HG03432 (cell line): ENCODE results near the gene DOCK4.

Source experiments
- ATAC-seq: cut with Tn5 transposase; IDR thresholded peaks from one replicate; pipeline ENCODE4 v1.9.1; 2021; ENCODE audit warnings: mild to moderate bottlenecking, moderate library complexity; ENCODE audit not compliant: unreplicated experiment

Gene DOCK4

DNA sequence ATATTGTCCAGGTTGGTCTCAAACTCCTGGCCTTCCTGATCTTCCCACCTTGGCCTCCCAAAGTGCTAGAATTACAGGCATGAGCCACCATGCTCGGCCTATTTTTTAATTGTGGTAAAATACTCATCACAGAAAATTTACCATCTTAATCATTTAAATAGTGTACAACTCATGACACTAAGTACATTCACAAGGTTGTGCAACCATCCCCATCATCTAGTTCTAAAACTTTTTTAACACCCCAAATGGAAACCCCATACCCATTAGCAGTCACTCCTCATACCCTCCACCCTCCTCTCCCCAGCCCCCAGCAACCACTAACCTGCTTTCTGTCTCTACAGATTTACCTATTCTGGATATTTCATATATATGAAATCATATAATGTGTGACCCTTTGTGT is 90.3 kb downstream of the DOCK4 start:
- ATAC-seq: no peak

- ATAC-seq: no peak
Measured at GRCh38 chr7:112113913-112114575, 92.2 kb downstream of the DOCK4 start.

GRCh38 chr7:112112822-112113255 is 93.4 kb downstream of the DOCK4 start:
- ATAC-seq: no peak

DNA sequence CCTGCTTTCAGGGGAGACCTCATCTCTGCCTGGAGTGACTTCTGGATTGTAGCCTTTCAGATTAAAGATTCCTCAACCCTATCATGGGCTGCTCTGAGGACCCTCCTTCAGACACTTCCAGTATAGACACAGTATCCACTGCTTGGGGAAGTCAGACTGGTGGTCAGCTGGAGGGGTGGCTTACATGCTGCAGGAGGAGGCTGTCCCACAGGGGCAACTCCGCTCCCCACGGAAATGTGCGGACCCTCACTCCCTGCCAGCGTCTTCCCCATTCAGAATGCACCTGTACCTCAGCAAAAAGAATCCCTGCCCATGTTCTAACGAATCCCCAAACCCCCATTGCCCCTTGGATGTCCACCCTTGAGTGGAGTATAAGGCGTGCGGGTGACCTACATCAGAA is 95.5 kb downstream of the DOCK4 start:
- no peak for ATAC-seq

DNA sequence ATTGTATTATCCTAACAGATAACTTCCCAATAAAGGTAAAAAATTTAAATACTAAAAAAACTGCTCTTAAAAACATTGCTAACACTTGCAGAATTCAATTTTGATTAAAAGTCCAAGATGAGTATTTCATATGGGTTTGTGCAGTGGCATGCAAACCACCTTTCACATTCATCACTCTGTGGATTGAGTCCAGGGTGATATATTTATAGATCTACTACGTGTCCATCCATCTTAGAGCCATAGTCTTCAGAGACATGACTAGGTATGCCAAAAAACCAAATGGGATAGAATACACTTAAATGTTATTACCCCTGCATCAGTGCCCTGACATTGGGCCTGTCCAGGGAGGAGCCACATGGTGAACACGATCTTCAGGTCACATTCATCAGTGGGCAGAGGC is 96.0 kb downstream of the DOCK4 start:
- no peak for ATAC-seq

DNA sequence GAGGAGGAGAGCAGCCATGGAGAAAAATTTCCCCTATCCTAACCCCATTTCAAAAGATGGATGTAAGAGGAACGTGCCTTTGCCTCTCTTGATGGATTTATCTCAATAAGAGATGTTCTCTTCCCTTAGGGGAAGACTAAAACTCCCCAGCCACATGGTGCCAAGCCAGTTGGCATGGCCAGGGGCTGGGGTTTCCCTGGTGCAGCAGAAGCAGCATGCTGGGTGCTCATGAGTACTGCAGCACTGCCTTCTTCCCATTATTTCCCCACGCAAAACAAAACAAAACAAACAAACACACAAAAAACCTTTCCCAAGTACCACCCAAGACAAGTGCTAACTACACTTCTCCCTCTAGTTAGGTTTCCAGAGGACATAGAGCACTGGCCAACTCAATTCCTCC is 97.2 kb downstream of the DOCK4 start:
- ATAC-seq: no peak

- ATAC-seq: no peak
Measured at GRCh38 chr7:112105584-112106530, 100.3 kb downstream of the DOCK4 start.

- no peak for ATAC-seq
Measured at GRCh38 chr7:112104120-112104519, 102.1 kb downstream of the DOCK4 start.

DNA sequence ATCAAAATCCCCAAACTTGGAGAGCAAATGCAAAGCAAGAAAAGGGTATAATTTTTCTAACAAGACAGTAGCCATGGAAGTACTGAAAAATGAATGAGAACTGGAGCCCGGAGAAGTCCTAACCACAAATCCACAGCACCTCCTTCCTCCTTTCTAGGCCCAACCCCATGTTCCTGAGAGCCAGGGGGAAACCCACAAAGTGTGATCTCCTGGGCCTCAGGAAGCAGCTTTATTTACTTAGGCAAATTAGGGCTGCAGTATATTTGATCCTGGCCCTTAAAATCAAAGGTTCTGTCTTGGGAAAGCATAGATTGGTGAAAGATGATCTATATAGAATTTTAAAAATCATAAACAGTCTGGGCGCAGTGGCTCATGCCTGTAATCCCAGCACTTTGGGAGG is 103.0 kb downstream of the DOCK4 start:
- ATAC-seq: no peak

DNA sequence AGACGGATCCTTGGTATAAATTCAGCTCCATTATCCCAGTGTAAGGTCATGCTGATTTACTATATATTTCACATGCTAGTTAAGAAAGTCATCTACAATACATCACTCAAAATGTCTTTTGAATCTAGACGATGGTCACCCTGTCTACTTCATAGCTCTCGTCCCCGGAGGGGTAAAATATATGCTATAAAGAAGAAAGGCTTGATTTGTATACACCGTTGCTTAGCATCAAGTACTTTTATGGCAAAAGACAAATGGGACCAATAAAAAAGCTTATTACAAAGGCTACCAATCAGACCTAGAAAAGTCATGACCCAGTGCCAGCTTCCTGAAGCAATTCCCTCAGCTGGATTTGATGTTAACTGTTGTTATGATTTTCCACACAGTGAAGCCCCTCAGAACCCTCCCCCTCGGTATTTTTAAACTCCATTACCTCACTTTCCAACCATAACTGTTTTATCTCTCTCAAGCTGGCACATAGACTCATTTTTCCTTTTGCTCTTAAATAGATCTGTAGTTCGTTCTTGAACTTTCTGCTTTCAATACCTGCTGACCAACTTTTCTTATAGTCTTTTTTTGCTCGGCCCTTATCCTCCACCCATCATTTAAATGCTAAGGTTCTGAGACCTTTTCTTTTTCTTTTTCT is 104.9 kb downstream of the DOCK4 start:
- ATAC-seq: no peak

DNA sequence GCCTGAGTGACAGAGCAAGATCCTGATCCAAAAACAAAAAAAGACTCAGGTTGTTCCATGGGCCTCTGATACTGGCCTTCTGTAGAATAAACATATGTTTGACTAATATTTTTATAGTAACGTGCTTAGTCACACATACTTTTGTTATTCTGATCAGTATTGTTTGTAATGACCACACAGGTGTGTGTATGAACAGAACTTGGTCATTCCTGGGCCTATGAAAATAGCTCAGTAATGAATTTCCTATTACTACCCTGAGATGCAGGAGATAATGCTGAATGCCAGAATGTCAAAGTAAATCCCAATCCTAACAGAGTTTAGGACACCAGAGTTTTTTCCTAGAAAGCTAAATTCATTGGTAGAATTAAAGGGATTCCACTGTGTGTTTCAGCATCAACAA is 108.7 kb downstream of the DOCK4 start:
- no peak for ATAC-seq

- ATAC-seq: no peak
Measured at GRCh38 chr7:112093409-112093808, 112.8 kb downstream of the DOCK4 start.

GRCh38 chr7:112092709-112093395 is 113.3 kb downstream of the DOCK4 start:
- ATAC-seq: no peak

DNA sequence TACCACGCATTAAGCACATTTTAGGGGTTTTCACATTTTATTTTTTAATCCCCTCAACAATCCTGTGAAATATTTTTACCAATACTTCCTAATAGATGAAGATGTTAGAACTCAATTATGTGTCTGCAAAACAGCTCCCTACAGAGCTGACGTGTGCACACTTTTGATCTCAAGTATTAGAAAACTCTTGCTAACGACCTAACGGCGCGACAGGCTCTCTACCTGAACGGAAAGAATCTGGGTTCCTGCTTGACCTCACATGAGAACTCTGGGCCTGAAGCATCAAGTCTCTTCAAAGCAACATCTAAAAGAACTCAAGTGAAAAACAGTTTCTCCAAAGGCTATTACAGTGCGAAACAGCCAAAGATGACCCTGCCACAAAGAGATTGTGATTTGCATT is 113.9 kb downstream of the DOCK4 start:
- ATAC-seq: no peak

GRCh38 chr7:112091768-112092167 is 114.4 kb downstream of the DOCK4 start:
- ATAC-seq: no peak

- ATAC-seq: no peak
Measured at GRCh38 chr7:112089551-112089950, 116.6 kb downstream of the DOCK4 start.

DNA sequence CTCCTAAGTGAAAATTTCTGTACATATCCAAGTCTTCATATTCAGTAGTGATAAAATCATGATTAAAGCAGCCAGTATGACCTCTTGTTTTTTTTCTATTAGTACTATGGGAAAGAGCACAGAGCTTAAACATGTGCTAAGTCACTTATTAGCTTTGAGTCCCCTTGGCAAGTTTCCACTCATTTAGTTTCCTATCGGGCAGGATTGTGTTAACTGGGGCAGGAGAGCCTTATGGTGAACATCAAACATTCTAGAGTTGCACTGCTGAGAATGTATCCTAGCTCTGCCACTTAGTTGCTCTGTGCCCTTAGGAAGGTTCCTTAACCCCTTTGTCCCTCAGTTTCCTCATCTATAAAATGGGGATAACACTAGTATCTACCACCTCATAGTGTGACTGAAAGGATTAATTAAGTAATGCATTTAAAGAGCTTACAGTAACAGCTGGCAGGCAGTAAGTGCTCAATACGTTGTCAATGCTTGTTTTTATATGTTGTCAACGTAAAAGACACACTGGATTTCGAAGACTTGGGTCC is 117.6 kb downstream of the DOCK4 start:
- ATAC-seq: no peak

GRCh38 chr7:112086496-112087254 is 119.5 kb downstream of the DOCK4 start:
- ATAC-seq: no peak

DNA sequence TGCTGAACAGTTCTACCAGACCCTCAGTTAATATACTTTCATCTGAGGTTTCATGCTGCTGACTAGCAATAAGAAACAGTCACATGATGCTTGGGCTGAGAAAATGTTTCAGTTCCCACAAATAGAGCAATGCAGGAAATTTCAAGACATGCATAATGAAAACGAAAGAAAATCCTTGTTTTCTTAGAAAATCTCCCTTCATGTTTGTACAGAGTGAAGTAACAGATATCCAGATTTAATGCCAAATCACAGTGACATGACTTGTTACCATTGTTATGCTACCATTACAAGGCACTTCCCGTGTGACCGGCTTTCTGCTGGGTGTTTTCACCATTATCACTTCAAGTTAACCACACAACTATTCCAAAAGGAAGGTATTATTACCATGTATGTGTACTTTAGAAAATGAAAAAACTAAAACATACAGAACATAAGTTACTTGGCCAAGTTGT is 121.7 kb downstream of the DOCK4 start:
- peak; percentile 65 for ATAC-seq

DNA sequence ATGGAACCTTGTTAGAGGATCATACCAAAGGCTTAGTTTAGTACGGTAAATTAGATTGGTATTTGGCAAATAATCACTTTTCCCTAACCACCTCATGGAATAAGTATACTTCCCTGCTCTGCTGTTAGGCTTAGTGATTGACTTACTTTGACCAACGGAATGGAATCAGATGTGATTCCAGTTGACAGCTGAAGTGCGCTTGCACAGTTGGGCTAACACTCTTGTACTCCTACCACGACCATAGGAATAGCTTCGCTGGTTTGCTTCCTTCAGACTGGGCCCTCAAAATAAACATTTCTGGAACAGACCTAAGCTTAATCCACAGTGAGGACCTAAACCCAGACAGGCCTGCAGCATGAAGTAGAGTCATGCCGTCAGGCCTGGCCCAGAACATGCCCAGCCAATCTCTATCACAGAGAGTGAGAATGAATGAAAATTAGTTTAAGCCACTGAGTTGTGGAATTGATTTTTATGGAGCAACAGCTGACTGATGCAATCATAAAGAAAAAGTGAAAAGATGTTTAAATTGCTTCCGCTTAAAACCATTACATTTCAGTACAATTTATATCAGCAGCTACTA is 122.3 kb downstream of the DOCK4 start:
- no peak for ATAC-seq
